Panc1 (cell line): Measurements from ENCODE around the gene RPRD1B. TPM values are rescaled to one million over a fixed set of nuclear protein-coding genes. Genes with fewer than 3 reads are reported as not detected.

Experiments used
- ATAC-seq: fragments of 200-7000 bp; cut with Tn5 transposase; 2 replicates; pipeline ENCODE4 v1.9.1; 2020; ENCODE audit warnings: mild to moderate bottlenecking, moderate library complexity
- BruUV-seq: library from RNA; stranded (reverse); fragments of 400-500 nt; replicated peaks from 2 replicates; lab custom pipeline; 2021; lab: Mats Ljungman, UMichigan
- CTCF ChIA-PET: fragments of 300-600 bp; sonication (Branson Sonifier 250); formaldehyde crosslinking; loops from one replicate; lab custom pipeline; 2022; ENCODE audit warnings: antibody characterized with exemption; lab: Charles Lee
- POLR2A ChIA-PET: fragments of 300-600 bp; sonication (Branson Sonifier 250); formaldehyde crosslinking; loops from one replicate; lab custom pipeline; 2022; ENCODE audit warnings: antibody characterized with exemption; lab: Charles Lee
- DNase-seq: peaks from one replicate; pipeline ENCODE4 v3.0.0-alpha.2; 2010; ENCODE audit warnings: low read depth, low spot score
- H3K27ac ChIP-seq: 2 replicates; pipeline ENCODE4 v1.5.1; 2011; ENCODE audit warnings: mild to moderate bottlenecking, low read length, inconsistent platforms
- H3K27me3 ChIP-seq: fragments of 200-500 bp; sonication (Bioruptor generic); 2 replicates; pipeline ENCODE4 v1.6.0; 2014; ENCODE audit warnings: low read length, inconsistent platforms; ENCODE audit not compliant: control insufficient read depth, insufficient read depth
- H3K36me3 ChIP-seq: fragments of 200-500 bp; sonication (Bioruptor generic); 2 replicates; pipeline ENCODE4 v1.5.1; 2014; ENCODE audit warnings: inconsistent platforms, mild to moderate bottlenecking, low read length, moderate library complexity; ENCODE audit not compliant: control insufficient read depth, insufficient read depth
- H3K4me1 ChIP-seq: 2 replicates; pipeline ENCODE4 v1.5.1; 2011; ENCODE audit warnings: inconsistent platforms, mild to moderate bottlenecking, low read length, moderate library complexity; ENCODE audit not compliant: control insufficient read depth, insufficient read depth
- H3K4me3 ChIP-seq, 2 experiments: 2 replicates each; pipeline ENCODE4 v1.5.1; 2011 to 2012; ENCODE audit warnings: low read depth in 2 of 2, low read length in 2 of 2, mild to moderate bottlenecking in 2 of 2, inconsistent platforms in 1 of 2, moderate library complexity in 1 of 2
- H3K9me3 ChIP-seq: fragments of 200-500 bp; sonication (Bioruptor generic); 2 replicates; pipeline ENCODE4 v1.5.1; 2014; ENCODE audit warnings: low read depth, mild to moderate bottlenecking, inconsistent platforms, low read length, moderate library complexity; ENCODE audit not compliant: control insufficient read depth, insufficient read depth
- POLR2AphosphoS5 ChIP-seq: IDR thresholded peaks from 2 replicates; pipeline ENCODE4 v1.6.1; 2012; ENCODE audit warnings: mild to moderate bottlenecking, low read depth, low read length, moderate library complexity
- SIN3A ChIP-seq: IDR thresholded peaks from 2 replicates; pipeline ENCODE4 v1.6.1; 2012; ENCODE audit warnings: low read depth, mild to moderate bottlenecking, low read length, moderate library complexity, borderline replicate concordance; ENCODE audit not compliant: insufficient read depth
- TCF7L2 ChIP-seq: IDR thresholded peaks from 2 replicates; pipeline ENCODE4 v1.6.1; 2011; ENCODE audit warnings: mild to moderate bottlenecking, low read depth, low read length, inconsistent platforms
- in situ Hi-C: cut with HindIII; loops from 2 replicates; pipeline ENCODE4 v1.10.0; 2016; ENCODE audit warnings: low sequenced_read_pairs, low pct_unique_long_range_greater_than_20kb
- intact Hi-C: fragments of 100-400 bp; cut with micrococcal nuclease; formaldehyde crosslinking; loops from one replicate; pipeline ENCODE4 v1.10.0; 2022; ENCODE audit not compliant: unreplicated experiment
- total RNA-seq: library from RNA; stranded (reverse); gene quantifications from one replicate; pipeline ENCODE4 v1.2.1, GENCODE V29; 2021; ENCODE audit not compliant: unreplicated experiment
- TF ChIP-seq, protein P1 (sequence below), 2 experiments: IDR thresholded peaks; 2 replicates each; pipeline ENCODE4 v1.6.1; 2011 to 2012; ENCODE audit warnings: low read depth in 2 of 2, control low read depth in 1 of 2, low read length in 1 of 2, mild to moderate bottlenecking in 1 of 2, moderate library complexity in 1 of 2; ENCODE audit not compliant: insufficient read depth in 1 of 2
- TF ChIP-seq, protein P2 (sequence below): fragments of 450-650 bp; IDR thresholded peaks from 2 replicates; pipeline ENCODE4 v1.5.1; 2017; ENCODE audit warnings: mild to moderate bottlenecking

The RPRD1B gene
- total RNA-seq, 1 experiment from 2014 or later: 33.6 TPM

DNA sequence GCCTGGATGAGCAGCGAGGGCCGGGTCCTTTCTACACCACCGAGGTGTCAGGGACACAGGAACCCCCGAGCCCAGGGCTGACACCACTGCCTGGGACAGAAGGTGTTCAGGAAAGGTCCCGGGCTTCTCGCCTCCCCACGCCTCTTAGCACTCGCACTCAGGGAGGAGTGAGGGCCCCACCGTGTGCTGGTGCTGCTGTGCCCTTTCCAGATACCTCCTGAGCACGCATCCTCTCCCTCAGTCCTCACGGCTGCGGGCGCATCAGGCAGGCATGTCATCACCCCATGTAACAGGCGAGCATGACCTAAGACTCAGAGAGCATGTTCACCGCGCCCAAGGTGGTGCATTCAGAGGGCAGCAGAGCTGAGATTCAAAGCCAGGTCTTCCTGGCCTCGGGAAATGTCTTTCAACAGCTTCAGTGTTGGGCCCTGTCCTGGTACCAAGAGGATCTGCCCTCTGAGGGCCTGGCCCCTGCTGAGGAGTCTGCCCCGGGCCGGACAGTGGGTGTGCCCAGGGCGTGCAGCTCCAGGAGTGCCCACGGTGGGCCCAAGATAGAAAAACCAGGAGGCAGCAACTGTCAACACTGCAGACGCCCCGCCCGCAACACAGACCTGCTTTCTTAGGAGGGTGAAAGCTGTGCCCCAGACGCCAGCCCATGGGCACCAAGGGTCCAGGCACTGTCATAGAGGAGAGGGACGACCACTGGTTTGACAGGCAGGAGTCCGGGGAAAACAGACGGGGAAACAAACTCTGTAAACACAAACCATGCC, 102.3 kb downstream of the RPRD1B start:
- DNase-seq (no peak), ATAC-seq (peak; percentile 4; the same call in 1 of the 2 replicates)
- TF ChIP-seq, protein P1, sequence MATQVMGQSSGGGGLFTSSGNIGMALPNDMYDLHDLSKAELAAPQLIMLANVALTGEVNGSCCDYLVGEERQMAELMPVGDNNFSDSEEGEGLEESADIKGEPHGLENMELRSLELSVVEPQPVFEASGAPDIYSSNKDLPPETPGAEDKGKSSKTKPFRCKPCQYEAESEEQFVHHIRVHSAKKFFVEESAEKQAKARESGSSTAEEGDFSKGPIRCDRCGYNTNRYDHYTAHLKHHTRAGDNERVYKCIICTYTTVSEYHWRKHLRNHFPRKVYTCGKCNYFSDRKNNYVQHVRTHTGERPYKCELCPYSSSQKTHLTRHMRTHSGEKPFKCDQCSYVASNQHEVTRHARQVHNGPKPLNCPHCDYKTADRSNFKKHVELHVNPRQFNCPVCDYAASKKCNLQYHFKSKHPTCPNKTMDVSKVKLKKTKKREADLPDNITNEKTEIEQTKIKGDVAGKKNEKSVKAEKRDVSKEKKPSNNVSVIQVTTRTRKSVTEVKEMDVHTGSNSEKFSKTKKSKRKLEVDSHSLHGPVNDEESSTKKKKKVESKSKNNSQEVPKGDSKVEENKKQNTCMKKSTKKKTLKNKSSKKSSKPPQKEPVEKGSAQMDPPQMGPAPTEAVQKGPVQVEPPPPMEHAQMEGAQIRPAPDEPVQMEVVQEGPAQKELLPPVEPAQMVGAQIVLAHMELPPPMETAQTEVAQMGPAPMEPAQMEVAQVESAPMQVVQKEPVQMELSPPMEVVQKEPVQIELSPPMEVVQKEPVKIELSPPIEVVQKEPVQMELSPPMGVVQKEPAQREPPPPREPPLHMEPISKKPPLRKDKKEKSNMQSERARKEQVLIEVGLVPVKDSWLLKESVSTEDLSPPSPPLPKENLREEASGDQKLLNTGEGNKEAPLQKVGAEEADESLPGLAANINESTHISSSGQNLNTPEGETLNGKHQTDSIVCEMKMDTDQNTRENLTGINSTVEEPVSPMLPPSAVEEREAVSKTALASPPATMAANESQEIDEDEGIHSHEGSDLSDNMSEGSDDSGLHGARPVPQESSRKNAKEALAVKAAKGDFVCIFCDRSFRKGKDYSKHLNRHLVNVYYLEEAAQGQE (IDR thresholded peaks at IDR 0.05; ENCODE audit: insufficient read depth in 1 of 2, low read depth in 2 of 2, low read length in 1 of 2): no peak
- TF ChIP-seq, protein P2, sequence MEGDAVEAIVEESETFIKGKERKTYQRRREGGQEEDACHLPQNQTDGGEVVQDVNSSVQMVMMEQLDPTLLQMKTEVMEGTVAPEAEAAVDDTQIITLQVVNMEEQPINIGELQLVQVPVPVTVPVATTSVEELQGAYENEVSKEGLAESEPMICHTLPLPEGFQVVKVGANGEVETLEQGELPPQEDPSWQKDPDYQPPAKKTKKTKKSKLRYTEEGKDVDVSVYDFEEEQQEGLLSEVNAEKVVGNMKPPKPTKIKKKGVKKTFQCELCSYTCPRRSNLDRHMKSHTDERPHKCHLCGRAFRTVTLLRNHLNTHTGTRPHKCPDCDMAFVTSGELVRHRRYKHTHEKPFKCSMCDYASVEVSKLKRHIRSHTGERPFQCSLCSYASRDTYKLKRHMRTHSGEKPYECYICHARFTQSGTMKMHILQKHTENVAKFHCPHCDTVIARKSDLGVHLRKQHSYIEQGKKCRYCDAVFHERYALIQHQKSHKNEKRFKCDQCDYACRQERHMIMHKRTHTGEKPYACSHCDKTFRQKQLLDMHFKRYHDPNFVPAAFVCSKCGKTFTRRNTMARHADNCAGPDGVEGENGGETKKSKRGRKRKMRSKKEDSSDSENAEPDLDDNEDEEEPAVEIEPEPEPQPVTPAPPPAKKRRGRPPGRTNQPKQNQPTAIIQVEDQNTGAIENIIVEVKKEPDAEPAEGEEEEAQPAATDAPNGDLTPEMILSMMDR: no peak
- TF ChIP-seq POLR2AphosphoS5 (no peak), TCF7L2 (no peak), SIN3A (no peak)
- Histone ChIP-seq H3K27me3 (no peaks in the 10 kb centered on the region), H3K27ac (peak overlapping the region; percentile 83), H3K4me1 (peaks cover 40% of the 10 kb centered on the region), H3K9me3 (no peaks in the 10 kb centered on the region), H3K36me3 (peaks cover 3% of the 10 kb centered on the region; the same call in 1 of the 2 replicates), H3K4me3 (no peak overlapping the region)
- POLR2A ChIA-PET: no interaction called here
- CTCF ChIA-PET: interaction anchor here (0.6 to 0.7 kb wide), 3 partner anchors 28 to 96 kb away, joined by 3 to 7 read pairs (median 3); no protein-coding TSS in a partner anchor
- intact Hi-C loops (no loop called here), in situ Hi-C loops (no loop called here)
- BruUV-seq: no TSS peak

DNA sequence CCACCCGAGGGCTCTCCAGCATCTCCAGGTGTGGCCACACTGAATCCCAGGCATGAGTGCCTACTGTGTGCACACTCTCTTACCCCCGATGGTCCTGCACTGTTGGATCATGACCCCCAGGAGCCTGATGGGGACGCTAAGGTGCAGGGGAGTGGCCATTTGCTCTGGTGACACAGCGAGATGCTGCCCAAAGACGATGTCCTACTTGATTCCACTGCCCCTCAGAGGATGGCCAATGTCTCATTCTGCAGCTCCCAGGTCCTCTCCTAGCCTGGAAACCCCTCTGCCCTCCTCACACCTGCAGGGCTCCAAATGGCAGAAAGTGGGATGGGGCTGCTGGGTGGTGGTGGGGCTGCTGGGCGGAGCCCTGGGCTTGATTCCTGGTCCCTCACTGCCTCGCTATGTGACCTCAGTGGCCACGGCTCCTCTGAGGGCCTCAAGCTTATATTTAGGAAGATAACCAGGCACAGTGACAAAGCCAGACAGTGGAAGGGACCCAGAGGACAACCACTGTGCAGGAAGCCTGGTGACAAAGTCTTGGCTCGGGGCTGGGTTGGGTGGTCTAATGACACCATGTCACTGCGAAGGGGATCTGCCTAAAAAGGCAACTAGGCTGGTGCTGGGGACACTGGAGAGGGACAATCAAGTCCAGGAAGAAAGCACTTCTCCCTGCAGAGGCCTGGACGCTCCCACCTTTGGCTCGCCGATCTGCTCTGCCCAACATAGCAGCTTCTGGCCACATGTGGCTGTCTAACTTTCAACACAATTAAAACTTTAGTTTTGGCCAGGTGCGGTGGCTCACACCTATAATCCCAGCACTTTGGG, 103.1 kb downstream of the RPRD1B start:
- Histone ChIP-seq H3K27ac (no peak overlapping the region), H3K27me3 (no peaks in the 10 kb centered on the region), H3K4me3 (no peak overlapping the region), H3K4me1 (peaks cover 34% of the 10 kb centered on the region), H3K9me3 (no peaks in the 10 kb centered on the region), H3K36me3 (peaks cover 3% of the 10 kb centered on the region; the same call in 1 of the 2 replicates)
- ChIA-PET POLR2A (no interaction called here), CTCF (interaction anchor here (0.6 kb wide), 2 partner anchors 41 to 95 kb away, joined by 3 to 7 read pairs; no protein-coding TSS in a partner anchor)
- intact Hi-C loops (no loop called here), in situ Hi-C loops (no loop called here)
- TF ChIP-seq POLR2AphosphoS5: no peak
- TF ChIP-seq, protein P1 (IDR thresholded peaks at IDR 0.05; ENCODE audit: insufficient read depth in 1 of 2, low read depth in 2 of 2, low read length in 1 of 2): no peak
- no peak for TF ChIP-seq SIN3A
- TF ChIP-seq TCF7L2: no peak
- TF ChIP-seq, protein P2: no peak
- ATAC-seq: no peak
- DNase-seq: no peak
- no TSS peak for BruUV-seq
